SU-DHL-6 (cell line): Measurements from ENCODE around the gene MDFI.

Experiments
- H2AFZ ChIP-seq: fragments of 200-600 bp; sonication (generic); 2 replicates; pipeline ENCODE4 v1.6.1; 2014; ENCODE audit warnings: low read depth, mild to moderate bottlenecking, moderate library complexity, mixed read lengths, antibody characterized with exemption, low read length; ENCODE audit not compliant: severe bottlenecking
- H3F3A ChIP-seq: fragments of 200-600 bp; shearing (Covaris generic); 2 replicates; pipeline ENCODE4 v1.6.0; 2016; ENCODE audit warnings: antibody characterized with exemption, mild to moderate bottlenecking; ENCODE audit not compliant: insufficient read depth
- H3K27ac ChIP-seq: fragments of 200-600 bp; sonication (generic); 2 replicates; pipeline ENCODE4 v1.5.1; 2016; ENCODE audit warnings: low read depth, mild to moderate bottlenecking, low read length, moderate library complexity, mixed read lengths
- H3K27me3 ChIP-seq: fragments of 200-600 bp; sonication (generic), shearing (Covaris generic); 2 replicates; pipeline ENCODE4 v1.6.0; 2014; ENCODE audit warnings: mild to moderate bottlenecking, low read length
- H3K36me3 ChIP-seq: fragments of 200-600 bp; sonication (generic); 2 replicates; pipeline ENCODE4 v1.6.1; 2014; ENCODE audit warnings: mild to moderate bottlenecking, low read length, mixed read lengths
- H3K4me2 ChIP-seq: fragments of 300-600, 200-600 bp; shearing (Covaris generic), sonication (generic); 2 replicates; pipeline ENCODE4 v1.6.0; 2014; ENCODE audit warnings: low read length, low read depth, mild to moderate bottlenecking; ENCODE audit not compliant: poor library complexity, severe bottlenecking
- H3K4me3 ChIP-seq: fragments of 200-600 bp; sonication (generic); 2 replicates; pipeline ENCODE4 v1.5.1; 2014; ENCODE audit warnings: antibody characterized with exemption, low read length, mild to moderate bottlenecking, mixed read lengths; ENCODE audit not compliant: insufficient read depth, poor library complexity, severe bottlenecking
- H3K79me2 ChIP-seq: fragments of 200-600 bp; sonication (generic); 2 replicates; pipeline ENCODE4 v1.6.1; 2014; ENCODE audit warnings: mild to moderate bottlenecking, low read length, moderate library complexity; ENCODE audit not compliant: insufficient read depth
- H3K9ac ChIP-seq: fragments of 200-600 bp; sonication (generic); 2 replicates; pipeline ENCODE4 v1.7.0; 2014; ENCODE audit warnings: mild to moderate bottlenecking, low read length
- H3K9me2 ChIP-seq: fragments of 200-600 bp; sonication (generic); replicated peaks from 2 replicates; pipeline ENCODE4 v1.6.1; 2014; ENCODE audit warnings: low read length; ENCODE audit not compliant: insufficient read depth
- H3K9me3 ChIP-seq: fragments of 200-600 bp; sonication (generic); 2 replicates; pipeline ENCODE4 v1.6.1; 2014; ENCODE audit warnings: low read length, mixed read lengths; ENCODE audit not compliant: insufficient read depth
- H4K20me1 ChIP-seq: fragments of 200-600 bp; sonication (generic); 2 replicates; pipeline ENCODE4 v1.6.1; 2014; ENCODE audit warnings: low read depth, mild to moderate bottlenecking, antibody characterized with exemption, low read length, moderate library complexity, mixed read lengths
- EZH2phosphoT487 ChIP-seq: fragments of 200-600 bp; sonication (generic), shearing (Covaris generic); conservative IDR thresholded peaks from 2 replicates; pipeline ENCODE4 v1.6.1; 2018; ENCODE audit warnings: mild to moderate bottlenecking, antibody characterized with exemption, low read length, moderate library complexity, mixed read lengths
- TF ChIP-seq, protein P1 (sequence below): fragments of 200-600 bp; sonication (generic); IDR thresholded peaks from one replicate; pipeline ENCODE4 v1.5.1; 2017; ENCODE audit warnings: antibody characterized with exemption, mild to moderate bottlenecking, low read length, moderate library complexity; ENCODE audit not compliant: insufficient read depth, poor library complexity, severe bottlenecking

The MDFI gene

GRCh38 chr6:41650120-41650519 lies 11.9 kb downstream of the MDFI start:
- Histone ChIP-seq H3K79me2 (no peaks in the 10 kb centered on the region), H3K9ac (no peak overlapping the region), H3K9me3 (no peaks in the 10 kb centered on the region), H3F3A (no peaks in the 10 kb centered on the region), H4K20me1 (no peaks in the 10 kb centered on the region), H2AFZ (no peak overlapping the region), H3K36me3 (no peaks in the 10 kb centered on the region), H3K27me3 (no peaks in the 10 kb centered on the region), H3K4me2 (no peak overlapping the region), H3K27ac (no peak overlapping the region), H3K9me2 (no peaks in the 10 kb centered on the region), H3K4me3 (no peak overlapping the region)
- TF ChIP-seq EZH2phosphoT487: no peak
- TF ChIP-seq, protein P1, sequence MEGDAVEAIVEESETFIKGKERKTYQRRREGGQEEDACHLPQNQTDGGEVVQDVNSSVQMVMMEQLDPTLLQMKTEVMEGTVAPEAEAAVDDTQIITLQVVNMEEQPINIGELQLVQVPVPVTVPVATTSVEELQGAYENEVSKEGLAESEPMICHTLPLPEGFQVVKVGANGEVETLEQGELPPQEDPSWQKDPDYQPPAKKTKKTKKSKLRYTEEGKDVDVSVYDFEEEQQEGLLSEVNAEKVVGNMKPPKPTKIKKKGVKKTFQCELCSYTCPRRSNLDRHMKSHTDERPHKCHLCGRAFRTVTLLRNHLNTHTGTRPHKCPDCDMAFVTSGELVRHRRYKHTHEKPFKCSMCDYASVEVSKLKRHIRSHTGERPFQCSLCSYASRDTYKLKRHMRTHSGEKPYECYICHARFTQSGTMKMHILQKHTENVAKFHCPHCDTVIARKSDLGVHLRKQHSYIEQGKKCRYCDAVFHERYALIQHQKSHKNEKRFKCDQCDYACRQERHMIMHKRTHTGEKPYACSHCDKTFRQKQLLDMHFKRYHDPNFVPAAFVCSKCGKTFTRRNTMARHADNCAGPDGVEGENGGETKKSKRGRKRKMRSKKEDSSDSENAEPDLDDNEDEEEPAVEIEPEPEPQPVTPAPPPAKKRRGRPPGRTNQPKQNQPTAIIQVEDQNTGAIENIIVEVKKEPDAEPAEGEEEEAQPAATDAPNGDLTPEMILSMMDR: no peak

- Histone ChIP-seq H3K4me2 (no peak overlapping the region), H2AFZ (no peak overlapping the region), H4K20me1 (no peaks in the 10 kb centered on the region), H3K9me3 (no peaks in the 10 kb centered on the region), H3K36me3 (no peaks in the 10 kb centered on the region), H3K79me2 (no peaks in the 10 kb centered on the region), H3K27ac (no peak overlapping the region), H3K9ac (no peak overlapping the region), H3K27me3 (no peaks in the 10 kb centered on the region), H3K9me2 (no peaks in the 10 kb centered on the region), H3F3A (no peaks in the 10 kb centered on the region), H3K4me3 (no peak overlapping the region)
- TF ChIP-seq EZH2phosphoT487: no peak
- TF ChIP-seq, protein P1: no peak
Observed at GRCh38 chr6:41651246-41651961, 13.1 kb downstream of the MDFI start.

DNA sequence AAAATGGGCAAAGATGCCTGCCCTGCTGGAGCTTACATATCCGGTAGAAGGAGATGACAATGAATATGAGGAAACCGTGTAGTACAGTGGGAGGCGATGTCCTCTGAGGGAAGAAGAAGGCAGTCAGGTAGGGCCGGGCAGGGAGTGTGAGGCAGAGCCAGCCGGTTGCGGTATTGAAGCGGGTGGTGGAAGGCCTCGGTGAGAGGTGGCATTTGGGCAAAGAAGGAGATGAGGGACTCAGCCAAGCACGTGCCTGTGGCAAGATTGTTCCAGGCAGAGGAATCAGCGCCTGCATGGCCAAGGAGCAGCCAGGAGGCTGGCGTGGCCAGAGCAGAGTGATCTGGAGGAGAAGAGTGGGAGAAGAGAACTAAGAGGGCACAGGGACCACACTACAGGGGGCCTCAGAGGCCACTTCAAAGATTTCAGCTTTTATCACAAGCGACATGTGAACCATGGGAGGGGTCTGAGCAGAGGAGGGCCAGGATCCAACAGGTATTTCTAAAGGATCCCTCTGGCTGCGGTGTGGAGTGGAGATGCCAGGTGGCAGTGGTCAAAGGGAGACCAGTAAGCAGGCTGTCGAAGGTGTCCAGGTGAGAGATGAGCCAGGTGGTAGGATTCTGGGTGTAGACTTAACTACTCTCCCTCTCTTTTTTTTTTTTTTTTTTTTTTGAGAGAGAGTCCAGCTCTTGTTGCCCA lies 13.8 kb downstream of the MDFI start:
- no peak overlapping the region for H3K27ac ChIP-seq
- H3K27me3 ChIP-seq: no peaks in the 10 kb centered on the region

More for the DNA sequence above, 13.8 kb downstream of the MDFI start:
- Histone ChIP-seq H3K9me2 (no peaks in the 10 kb centered on the region), H3F3A (no peaks in the 10 kb centered on the region), H2AFZ (no peak overlapping the region), H3K36me3 (no peaks in the 10 kb centered on the region), H3K9me3 (no peaks in the 10 kb centered on the region), H3K4me2 (no peak overlapping the region), H3K4me3 (no peak overlapping the region), H3K79me2 (no peaks in the 10 kb centered on the region), H4K20me1 (no peaks in the 10 kb centered on the region), H3K9ac (no peak overlapping the region)
- TF ChIP-seq EZH2phosphoT487: no peak
- TF ChIP-seq, protein P1: no peak
